AG09319 (cell line): ENCODE measurements around the gene KRTAP2-3.

Experiments used
- DNase-seq: peaks from one replicate; pipeline ENCODE4 v3.0.0-alpha.2; 2010; ENCODE audit warnings: low read depth; ENCODE audit errors: extremely low read depth
- TF ChIP-seq, protein P1 (sequence below): IDR thresholded peaks from 2 replicates; pipeline ENCODE4 v1.5.1; 2011; ENCODE audit warnings: low read depth, mild to moderate bottlenecking, inconsistent platforms, low read length, moderate library complexity

Gene KRTAP2-3

DNA sequence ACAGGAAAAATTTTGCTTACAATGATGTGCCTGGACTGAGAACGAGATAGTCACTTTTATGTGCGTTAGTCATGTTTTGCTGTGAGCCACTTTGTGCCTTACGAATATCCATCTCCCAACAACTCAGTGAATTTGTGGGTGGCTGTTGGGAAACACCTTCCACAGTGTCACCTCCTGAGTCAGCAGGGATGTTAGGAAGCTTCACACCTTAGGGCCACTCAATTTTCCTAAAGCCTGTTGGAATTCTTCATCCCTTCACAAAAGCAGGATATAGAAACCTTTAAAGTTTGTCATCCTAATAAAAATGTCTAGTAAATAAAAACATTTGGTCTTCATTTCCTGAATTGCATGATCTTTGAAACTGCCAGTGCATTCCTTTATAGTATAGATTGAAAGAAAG lies 46.7 kb downstream of the KRTAP2-3 start:
- TF ChIP-seq, protein P1, sequence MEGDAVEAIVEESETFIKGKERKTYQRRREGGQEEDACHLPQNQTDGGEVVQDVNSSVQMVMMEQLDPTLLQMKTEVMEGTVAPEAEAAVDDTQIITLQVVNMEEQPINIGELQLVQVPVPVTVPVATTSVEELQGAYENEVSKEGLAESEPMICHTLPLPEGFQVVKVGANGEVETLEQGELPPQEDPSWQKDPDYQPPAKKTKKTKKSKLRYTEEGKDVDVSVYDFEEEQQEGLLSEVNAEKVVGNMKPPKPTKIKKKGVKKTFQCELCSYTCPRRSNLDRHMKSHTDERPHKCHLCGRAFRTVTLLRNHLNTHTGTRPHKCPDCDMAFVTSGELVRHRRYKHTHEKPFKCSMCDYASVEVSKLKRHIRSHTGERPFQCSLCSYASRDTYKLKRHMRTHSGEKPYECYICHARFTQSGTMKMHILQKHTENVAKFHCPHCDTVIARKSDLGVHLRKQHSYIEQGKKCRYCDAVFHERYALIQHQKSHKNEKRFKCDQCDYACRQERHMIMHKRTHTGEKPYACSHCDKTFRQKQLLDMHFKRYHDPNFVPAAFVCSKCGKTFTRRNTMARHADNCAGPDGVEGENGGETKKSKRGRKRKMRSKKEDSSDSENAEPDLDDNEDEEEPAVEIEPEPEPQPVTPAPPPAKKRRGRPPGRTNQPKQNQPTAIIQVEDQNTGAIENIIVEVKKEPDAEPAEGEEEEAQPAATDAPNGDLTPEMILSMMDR, result no peak
- no peak for DNase-seq

DNA sequence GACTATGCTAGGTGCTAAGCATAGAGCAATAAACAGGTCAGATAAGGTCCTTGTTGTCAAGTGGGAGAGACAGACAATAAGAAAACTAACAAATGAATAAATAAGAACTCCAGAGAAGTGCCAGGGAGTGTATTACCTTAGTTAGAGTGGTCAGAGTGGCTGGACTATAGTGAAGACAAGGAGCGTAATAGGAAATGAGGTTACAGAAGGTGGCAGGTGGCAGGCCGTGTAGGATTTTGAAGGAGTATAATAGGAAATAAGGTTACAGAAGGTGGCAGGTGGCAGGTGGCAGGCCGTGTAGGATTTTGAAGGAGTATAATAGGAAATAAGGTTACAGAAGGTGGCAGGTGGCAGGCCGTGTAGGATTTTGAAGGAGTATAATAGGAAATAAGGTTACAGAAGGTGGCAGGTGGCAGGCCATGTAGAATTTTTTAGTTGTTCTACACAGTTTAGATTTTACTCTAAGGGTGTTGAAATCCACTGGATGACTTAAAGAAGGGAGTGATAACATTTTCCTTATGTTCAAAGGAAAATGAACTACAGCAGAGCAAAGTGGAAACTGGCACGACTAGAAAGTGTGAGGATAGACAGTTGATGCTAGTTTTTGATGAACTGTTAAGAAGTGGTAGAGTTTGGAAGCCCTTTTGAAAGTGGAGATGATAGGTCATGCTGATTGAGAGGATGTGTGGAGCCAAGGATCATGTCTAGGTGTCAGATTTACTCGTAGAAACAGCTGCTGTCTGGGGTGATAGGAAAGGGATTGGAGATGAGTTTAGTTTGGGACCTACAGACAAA lies 47.4 kb downstream of the KRTAP2-3 start:
- TF ChIP-seq, protein P1, result no peak
- no peak for DNase-seq

DNA sequence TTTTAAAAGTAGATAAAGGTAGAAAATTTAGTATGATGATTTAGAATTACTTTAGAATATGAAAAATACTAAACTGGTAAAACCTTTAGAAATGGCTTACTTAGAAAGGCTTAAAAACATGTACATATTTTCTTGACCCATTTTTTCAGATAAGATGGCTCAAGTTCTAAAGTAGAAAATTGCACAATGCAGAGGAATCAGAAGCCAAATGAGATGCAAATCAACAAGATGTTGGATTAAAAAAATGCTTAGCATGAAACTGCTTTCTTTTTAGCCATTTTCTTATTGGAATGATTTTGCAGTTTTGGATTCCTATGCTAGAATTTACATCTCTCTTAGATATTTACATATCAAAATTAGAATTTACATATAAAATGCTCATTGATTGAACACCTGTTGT lies 49.5 kb downstream of the KRTAP2-3 start:
- no peak for DNase-seq
- TF ChIP-seq, protein P1, result no peak

DNA sequence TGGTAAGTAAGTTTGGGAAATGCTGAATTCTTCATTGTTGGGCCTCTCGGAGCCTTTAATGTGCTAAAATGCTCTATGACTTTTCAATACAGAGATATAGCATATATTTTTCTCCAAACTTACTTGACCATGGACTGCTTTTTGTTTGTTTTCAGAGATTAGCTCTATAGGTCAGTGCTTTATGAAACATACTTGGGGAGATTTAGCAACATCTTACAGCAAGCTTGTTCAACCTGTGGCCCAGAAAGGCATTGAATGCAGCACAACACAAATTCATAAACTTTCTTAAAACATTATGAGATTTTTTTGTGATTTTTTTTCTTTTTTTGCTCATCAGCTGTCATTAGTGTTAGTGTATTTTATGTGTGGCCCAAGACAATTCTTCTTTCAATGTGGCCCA lies 50.0 kb downstream of the KRTAP2-3 start:
- TF ChIP-seq, protein P1, result no peak
- DNase-seq, result no peak

DNA sequence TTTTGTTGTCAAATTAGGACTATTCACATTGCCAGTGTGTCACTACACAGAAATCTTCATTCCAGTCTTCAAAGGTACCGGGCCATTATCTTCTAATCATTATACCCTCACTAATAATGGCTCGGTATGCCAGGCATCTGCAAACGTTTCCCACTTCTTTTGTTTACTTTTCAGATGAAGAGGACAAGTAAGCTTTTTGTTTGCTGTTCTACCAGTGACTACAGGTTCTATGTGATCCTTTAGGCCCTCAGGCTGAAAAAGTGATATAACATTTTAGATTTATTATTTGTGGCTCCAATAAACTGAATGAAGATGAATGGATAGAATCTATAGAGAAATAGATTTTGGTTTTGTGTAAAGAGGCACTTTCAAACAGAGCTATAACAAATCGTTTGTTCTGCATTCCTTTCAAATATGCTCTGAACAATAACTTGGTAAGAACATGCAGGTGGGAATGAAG lies 50.6 kb downstream of the KRTAP2-3 start:
- TF ChIP-seq, protein P1, result no peak
- DNase-seq, result no peak
